HL-60 (cell line): ENCODE measurements around the gene PIK3CD.

ENCODE experiments used
- POLR2AphosphoS5 ChIP-seq: IDR thresholded peaks from 2 replicates; pipeline ENCODE4 v1.6.1; 2012; ENCODE audit warnings: low read depth
- TF ChIP-seq, protein P1 (sequence below): IDR thresholded peaks from one replicate; pipeline ENCODE4 v1.5.1; 2011; ENCODE audit warnings: low read length, control low read depth, inconsistent platforms; ENCODE audit not compliant: insufficient read depth
- TF ChIP-seq, protein P2 (sequence below): IDR thresholded peaks from 2 replicates; pipeline ENCODE4 v1.6.1; 2012; ENCODE audit warnings: low read depth; ENCODE audit not compliant: insufficient replicate concordance

DNA sequence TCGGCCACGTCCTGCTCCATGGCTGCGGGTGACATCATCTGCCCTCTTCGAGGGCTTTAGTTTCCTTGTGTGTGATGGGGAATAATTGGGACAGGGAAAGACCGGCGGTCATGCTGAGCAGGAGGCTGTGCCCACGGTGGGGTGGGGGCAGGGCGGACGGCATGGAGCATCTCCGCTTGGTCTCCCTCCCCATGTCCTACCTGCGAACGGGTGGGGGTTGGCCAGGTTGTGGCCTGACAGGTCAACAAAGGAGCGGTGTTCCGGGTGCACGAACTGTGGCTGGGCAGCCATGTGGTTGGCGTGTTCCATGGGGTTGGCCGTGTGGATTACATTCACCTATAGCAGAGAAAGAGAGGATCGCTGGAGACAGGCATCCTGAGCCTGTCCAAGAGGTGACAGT lies 80.0 kb downstream of the PIK3CD start:
- TF ChIP-seq, protein P1, sequence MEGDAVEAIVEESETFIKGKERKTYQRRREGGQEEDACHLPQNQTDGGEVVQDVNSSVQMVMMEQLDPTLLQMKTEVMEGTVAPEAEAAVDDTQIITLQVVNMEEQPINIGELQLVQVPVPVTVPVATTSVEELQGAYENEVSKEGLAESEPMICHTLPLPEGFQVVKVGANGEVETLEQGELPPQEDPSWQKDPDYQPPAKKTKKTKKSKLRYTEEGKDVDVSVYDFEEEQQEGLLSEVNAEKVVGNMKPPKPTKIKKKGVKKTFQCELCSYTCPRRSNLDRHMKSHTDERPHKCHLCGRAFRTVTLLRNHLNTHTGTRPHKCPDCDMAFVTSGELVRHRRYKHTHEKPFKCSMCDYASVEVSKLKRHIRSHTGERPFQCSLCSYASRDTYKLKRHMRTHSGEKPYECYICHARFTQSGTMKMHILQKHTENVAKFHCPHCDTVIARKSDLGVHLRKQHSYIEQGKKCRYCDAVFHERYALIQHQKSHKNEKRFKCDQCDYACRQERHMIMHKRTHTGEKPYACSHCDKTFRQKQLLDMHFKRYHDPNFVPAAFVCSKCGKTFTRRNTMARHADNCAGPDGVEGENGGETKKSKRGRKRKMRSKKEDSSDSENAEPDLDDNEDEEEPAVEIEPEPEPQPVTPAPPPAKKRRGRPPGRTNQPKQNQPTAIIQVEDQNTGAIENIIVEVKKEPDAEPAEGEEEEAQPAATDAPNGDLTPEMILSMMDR: no peak
- no peak for TF ChIP-seq POLR2AphosphoS5
- TF ChIP-seq, protein P2, sequence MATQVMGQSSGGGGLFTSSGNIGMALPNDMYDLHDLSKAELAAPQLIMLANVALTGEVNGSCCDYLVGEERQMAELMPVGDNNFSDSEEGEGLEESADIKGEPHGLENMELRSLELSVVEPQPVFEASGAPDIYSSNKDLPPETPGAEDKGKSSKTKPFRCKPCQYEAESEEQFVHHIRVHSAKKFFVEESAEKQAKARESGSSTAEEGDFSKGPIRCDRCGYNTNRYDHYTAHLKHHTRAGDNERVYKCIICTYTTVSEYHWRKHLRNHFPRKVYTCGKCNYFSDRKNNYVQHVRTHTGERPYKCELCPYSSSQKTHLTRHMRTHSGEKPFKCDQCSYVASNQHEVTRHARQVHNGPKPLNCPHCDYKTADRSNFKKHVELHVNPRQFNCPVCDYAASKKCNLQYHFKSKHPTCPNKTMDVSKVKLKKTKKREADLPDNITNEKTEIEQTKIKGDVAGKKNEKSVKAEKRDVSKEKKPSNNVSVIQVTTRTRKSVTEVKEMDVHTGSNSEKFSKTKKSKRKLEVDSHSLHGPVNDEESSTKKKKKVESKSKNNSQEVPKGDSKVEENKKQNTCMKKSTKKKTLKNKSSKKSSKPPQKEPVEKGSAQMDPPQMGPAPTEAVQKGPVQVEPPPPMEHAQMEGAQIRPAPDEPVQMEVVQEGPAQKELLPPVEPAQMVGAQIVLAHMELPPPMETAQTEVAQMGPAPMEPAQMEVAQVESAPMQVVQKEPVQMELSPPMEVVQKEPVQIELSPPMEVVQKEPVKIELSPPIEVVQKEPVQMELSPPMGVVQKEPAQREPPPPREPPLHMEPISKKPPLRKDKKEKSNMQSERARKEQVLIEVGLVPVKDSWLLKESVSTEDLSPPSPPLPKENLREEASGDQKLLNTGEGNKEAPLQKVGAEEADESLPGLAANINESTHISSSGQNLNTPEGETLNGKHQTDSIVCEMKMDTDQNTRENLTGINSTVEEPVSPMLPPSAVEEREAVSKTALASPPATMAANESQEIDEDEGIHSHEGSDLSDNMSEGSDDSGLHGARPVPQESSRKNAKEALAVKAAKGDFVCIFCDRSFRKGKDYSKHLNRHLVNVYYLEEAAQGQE: no peak
